H1 (cell line): ENCODE data around the gene KRT3. TPM values are rescaled to one million over a fixed set of nuclear protein-coding genes. Genes with fewer than 3 reads are reported as not detected.

ENCODE experiments used
- FOSL1 ChIP-seq: IDR thresholded peaks from 2 replicates; pipeline ENCODE4 v1.6.1; 2011; ENCODE audit warnings: mild to moderate bottlenecking, low read depth, low read length, moderate library complexity; ENCODE audit not compliant: insufficient read depth
- JUN ChIP-seq: IDR thresholded peaks from 2 replicates; pipeline ENCODE4 v1.6.1; 2011; ENCODE audit warnings: low read depth, mild to moderate bottlenecking, improper control_type of control experiment, low read length
- POLR2A ChIP-seq, 2 experiments: IDR thresholded peaks; 1 replicate in 1 of 2; 2 replicates in 1 of 2; pipeline ENCODE4 v1.6.1; 2011; ENCODE audit warnings: low read depth in 2 of 2, low read length in 2 of 2, mild to moderate bottlenecking in 2 of 2; ENCODE audit errors: control extremely low read depth in 1 of 2
- SAP30 ChIP-seq: fragments of 300-600 bp; sonication (generic); IDR thresholded peaks from 2 replicates; pipeline ENCODE4 v1.7.1; 2012; ENCODE audit warnings: low read length, moderate library complexity, mild to moderate bottlenecking, inconsistent platforms; ENCODE audit not compliant: insufficient read depth, insufficient replicate concordance
- SIN3A ChIP-seq, 2 experiments: IDR thresholded peaks in 1 of 2; conservative IDR thresholded peaks in 1 of 2; 2 replicates each; pipeline ENCODE4 v1.6.1; 2011 to 2012; ENCODE audit warnings: low read length in 2 of 2, improper control_type of control experiment in 1 of 2, low read depth in 1 of 2, mild to moderate bottlenecking in 1 of 2
- polyA plus RNA-seq, 7 experiments: library from polyadenylated mRNA; depleted of rRNA in 3 of 7; stranded (reverse) in 5 of 7; unstranded in 2 of 7; fragments of >200 nt in 5 of 7; fragments of 200-250 nt in 2 of 7; gene quantifications; 1 replicate in 5 of 7; 2 replicates in 1 of 7; 4 replicates in 1 of 7; pipeline versions ENCODE4 v1.2.1 to v1.2.3, GENCODE V29; 2011 to 2013; ENCODE audit warnings: missing spikeins in 2 of 7, mixed read lengths in 2 of 7
- total RNA-seq: library from RNA; stranded (reverse); fragmentation: NEBNext Ultra II Directional; extraction: Animal tissue kit (Norgen Biotek cat#: 25700); gene quantifications from 2 replicates; pipeline ENCODE4 v1.2.1, GENCODE V29; 2021

Gene KRT3
- total and polyA plus RNA-seq, 2 of the 8 experiments (the other 6 are each of a cell fraction or from before 2014, with no cell fraction given): not detected

- TF ChIP-seq FOSL1: no peak
- TF ChIP-seq POLR2A (IDR thresholded peaks at IDR 0.05; ENCODE audit: control extremely low read depth in 1 of 2, low read depth in 2 of 2, low read length in 2 of 2): no peak
- TF ChIP-seq SAP30: no peak
- no peak for TF ChIP-seq JUN
- TF ChIP-seq SIN3A (conservative IDR thresholded peaks at IDR 0.05 in 1 of 2, IDR thresholded peaks at IDR 0.05 in 1 of 2; ENCODE audit: low read depth in 1 of 2, low read length in 2 of 2): no peak
- TF ChIP-seq, all 59 proteins: peak for 0
Measured at GRCh38 chr12:52825961-52826360, 30.0 kb upstream of the KRT3 start (continued).
